Hepatic stellate cell (primary cell): ENCODE measurements around the gene NKX6-2.
"Not testable (repeated sequence)": the region's sequence is repeated elsewhere in the genome, so short reads cannot be mapped to it uniquely, and the experiment has no call there.

Source experiments
- DNase-seq: peaks from one replicate; pipeline ENCODE4 v3.0.0; 2011; ENCODE audit warnings: low spot score

NKX6-2 gene

GRCh38 chr10:132779549-132780294 lies 6.2 kb downstream of the NKX6-2 start:
- DNase-seq = no peak

- DNase-seq = no peak
Measured at GRCh38 chr10:132777441-132777840, 8.5 kb downstream of the NKX6-2 start.

GRCh38 chr10:132776821-132777220 lies 9.1 kb downstream of the NKX6-2 start:
- DNase-seq = no peak

DNA sequence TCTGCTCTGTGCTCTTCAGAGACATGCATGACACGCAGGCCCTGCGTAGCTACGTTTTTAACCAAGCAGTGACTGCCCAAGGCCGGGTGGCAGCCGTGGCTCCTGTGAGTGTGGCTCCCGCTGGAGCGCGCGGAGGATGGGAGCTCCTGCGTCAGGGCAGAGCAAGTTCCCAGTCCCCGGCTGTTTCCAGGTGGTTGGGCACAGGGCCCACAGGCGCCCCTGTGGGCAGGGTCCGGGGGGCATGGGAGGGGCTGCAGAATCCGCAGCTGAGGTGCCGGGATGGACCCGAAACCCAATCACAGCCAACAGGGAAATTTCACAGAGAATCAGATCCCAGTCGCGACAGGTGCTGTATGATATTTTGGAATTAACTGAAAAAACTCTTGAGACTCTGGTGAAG lies 9.8 kb downstream of the NKX6-2 start:
- DNase-seq = no peak

DNA sequence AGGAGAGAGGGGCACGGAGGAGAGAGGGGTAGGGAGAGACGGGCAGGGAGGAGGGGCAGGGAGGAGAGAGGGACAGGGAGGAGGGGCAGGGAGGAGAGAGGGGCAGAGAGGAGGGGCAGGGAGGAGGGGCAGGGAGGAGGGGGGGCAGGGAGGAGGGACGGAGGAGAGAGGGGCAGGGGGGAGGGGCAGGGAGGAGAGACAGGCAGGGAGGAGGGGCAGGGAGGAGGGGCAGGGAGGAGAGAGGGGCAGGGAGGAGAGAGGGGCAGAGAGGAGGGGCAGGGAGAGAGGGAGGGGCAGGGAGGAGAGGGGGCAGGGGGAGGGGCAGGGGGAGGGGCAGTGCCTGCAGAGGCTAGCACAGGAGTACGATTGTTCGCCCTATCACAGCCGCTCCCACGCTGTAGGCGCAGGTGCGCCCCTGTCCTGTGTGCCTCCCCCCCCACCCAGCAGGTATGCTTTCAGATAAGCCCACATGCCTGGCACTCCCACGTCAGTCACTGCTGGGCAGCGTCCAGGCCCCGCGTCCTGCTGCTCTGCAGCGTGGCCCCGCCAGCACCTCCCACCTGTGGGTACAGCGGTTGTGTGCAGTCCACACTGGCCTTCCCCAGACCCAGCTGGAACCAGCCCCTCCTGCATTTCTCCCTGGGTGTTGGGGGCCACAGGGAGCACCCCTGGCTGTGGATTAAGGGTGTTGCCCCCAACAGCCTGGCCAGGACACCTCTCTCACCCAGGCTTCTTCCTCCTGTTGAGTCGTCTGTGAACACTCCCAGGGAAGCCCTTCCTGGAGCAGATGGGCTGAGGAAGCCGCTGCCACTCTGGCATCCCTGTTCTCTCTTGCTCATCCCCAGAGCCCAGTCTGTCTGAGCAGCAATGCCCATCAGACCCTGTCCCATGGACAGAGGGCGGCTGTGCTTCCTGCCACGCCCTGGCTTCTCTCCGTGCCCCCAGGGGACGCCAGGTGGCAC lies 10.8 kb downstream of the NKX6-2 start:
- DNase-seq = no peak

DNA sequence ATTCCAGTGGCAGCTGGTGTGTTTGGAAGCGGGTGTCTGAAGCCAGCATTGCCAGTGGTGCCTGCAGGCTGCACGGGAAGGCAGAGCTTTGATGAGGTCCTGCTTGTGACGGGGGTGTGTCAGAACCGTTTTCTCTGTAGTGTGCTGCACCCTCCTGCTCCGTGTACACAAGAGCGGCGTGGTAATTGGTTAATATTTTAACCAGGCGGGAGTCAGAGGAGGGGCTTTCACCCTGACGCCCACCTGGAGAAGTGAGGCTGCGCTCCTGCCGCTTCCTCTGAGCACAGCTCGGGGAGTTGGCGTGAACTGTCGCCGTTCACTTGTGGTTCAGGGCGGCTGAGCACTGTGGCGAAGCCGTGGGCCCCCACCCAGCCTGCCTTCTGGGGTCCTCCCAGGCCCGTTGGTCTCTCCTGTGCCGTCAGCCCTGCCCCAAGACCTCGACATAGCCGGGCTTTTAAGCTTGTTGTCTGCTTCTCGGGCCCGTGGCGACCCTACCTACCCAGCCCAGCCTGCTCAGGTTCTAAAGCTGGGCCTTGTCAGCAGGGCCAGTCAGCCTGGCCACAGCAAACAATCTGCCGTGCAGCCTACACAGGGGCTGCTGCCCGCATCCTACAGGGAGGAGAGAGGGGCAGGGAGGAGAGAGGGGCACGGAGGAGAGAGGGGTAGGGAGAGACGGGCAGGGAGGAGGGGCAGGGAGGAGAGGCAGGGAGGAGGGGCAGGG lies 11.6 kb downstream of the NKX6-2 start:
- DNase-seq = no peak

DNA sequence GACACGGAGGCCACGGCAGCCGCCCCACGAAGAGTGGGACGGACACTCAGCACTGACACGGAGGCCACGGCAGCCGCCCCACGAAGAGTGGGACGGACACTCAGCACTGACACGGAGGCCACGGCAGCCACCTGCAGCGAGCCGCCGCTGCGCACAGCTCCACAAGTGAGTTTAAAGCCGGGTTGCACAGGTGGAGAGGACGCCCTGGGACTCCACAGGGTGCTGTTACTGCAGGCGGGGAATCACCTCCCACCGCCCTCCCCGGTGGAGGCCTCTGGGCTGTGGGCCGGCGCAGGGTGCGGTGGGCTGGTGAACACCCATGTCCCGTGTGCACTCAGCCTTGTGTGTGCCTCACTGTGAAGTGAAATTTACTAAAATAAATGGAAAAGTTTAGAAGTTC lies 13.1 kb downstream of the NKX6-2 start:
- not testable (repeated sequence) for DNase-seq

GRCh38 chr10:132770061-132771021 lies 15.6 kb downstream of the NKX6-2 start:
- no peak for DNase-seq

GRCh38 chr10:132768346-132769248 lies 17.4 kb downstream of the NKX6-2 start:
- no peak for DNase-seq

GRCh38 chr10:132766291-132766690 lies 19.7 kb downstream of the NKX6-2 start:
- DNase-seq = no peak

- no peak for DNase-seq
Measured at GRCh38 chr10:132765435-132765834, 20.5 kb downstream of the NKX6-2 start.

- no peak for DNase-seq
Measured at GRCh38 chr10:132764108-132764507, 21.8 kb downstream of the NKX6-2 start.

GRCh38 chr10:132763545-132763944 lies 22.4 kb downstream of the NKX6-2 start:
- DNase-seq = no peak

DNA sequence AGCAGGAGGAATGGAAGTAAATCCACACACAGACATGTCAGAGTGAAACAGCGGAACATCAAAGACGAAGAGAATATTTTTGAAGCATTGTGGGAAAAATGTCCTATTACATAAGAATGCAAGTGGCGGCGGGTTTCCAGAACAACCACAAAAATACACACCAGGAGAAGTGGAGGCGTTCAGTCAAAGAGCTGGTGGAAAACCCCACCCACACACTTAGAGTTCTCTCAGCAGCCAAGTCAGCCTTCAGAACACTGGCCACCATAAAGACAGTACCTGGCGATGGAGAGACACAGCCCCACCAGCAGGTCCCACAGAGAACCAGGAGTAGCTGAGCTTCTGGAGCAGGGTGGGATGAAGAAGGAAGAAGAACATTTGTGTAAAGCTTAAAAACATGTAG lies 23.7 kb downstream of the NKX6-2 start:
- no peak for DNase-seq

- no peak for DNase-seq
Measured at GRCh38 chr10:132761395-132762060, 24.4 kb downstream of the NKX6-2 start.

- DNase-seq = no peak
Measured at GRCh38 chr10:132758865-132759264, 27.1 kb downstream of the NKX6-2 start.

- no peak for DNase-seq
Measured at GRCh38 chr10:132757171-132757570, 28.8 kb downstream of the NKX6-2 start.

- DNase-seq = no peak
Measured at GRCh38 chr10:132756591-132756990, 29.4 kb downstream of the NKX6-2 start.

DNA sequence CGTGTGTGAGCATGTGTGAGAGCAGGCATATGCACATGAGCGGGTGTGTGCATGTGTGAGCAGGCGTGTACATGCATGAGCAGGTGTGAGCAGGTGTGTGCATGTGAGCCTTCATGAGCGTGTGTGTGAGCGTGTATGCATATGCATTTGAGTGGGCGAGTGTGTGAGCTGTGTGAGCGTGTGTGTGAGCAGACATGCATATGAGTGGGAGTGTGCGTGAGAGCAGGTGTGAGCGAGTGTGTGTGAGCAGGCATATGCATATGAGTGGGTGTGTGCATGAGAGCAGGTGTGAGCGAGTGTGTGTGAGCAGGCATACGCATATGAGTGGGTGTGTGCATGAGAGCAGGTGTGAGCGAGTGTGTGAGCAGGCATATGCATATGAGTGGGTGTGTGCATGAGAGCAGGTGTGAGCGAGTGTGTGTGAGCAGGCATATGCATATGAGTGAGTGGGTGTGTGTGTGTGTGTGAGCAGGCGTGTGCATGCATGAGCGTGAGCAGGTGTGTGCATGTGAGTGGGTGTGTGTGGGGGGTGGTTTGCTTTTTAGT lies 30.7 kb downstream of the NKX6-2 start:
- DNase-seq = no peak
